Amniotic epithelial cell (primary cell): ENCODE measurements around the gene FHAD1.

ENCODE experiments used
- DNase-seq: peaks from one replicate; pipeline ENCODE4 v3.0.0-alpha.2; 2010; ENCODE audit warnings: low read depth

FHAD1 gene

DNA sequence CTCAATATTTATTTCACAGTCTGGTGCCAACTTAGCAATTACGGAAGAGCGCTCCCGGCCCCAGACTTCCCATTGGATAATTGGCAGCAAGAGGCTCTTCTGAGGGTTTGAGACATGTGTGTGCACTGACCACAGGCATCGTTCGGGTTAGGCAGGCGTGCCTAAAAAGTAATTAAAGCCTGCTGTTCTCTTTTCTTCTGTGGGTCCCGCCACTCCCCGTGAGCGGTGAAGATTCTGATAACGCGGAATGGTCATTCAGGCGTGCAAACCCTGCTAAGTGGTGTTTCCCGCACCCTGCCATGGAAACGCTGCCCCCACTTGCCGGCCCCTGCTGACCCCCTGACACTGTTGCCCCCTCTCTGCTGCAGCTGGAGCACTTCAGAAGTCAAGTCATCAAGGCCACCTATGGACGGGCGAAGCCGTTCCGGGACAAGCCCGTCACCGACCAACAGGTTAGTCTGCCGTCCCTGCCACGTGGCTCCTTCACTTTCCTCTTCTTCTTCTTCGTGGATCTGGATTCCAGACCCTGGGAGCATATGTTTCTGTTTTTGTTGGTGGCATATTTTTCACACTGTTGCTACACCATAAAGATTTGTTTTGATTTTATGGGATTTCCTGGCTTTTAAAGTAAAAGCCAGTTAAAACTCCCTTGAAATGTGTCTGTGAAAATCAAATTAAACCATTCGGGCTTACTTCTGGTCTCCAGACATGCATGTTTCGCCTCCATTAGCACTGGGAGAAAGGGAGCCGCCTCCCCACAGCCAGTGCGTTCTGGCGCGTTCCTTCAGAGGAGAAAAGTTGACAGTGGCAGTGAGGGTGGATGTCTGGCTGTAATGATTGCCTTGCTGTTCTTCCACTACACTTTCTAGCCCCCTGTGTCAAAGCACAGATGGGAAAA, 79.9 kb downstream of the FHAD1 start:
- DNase-seq: no peak

DNA sequence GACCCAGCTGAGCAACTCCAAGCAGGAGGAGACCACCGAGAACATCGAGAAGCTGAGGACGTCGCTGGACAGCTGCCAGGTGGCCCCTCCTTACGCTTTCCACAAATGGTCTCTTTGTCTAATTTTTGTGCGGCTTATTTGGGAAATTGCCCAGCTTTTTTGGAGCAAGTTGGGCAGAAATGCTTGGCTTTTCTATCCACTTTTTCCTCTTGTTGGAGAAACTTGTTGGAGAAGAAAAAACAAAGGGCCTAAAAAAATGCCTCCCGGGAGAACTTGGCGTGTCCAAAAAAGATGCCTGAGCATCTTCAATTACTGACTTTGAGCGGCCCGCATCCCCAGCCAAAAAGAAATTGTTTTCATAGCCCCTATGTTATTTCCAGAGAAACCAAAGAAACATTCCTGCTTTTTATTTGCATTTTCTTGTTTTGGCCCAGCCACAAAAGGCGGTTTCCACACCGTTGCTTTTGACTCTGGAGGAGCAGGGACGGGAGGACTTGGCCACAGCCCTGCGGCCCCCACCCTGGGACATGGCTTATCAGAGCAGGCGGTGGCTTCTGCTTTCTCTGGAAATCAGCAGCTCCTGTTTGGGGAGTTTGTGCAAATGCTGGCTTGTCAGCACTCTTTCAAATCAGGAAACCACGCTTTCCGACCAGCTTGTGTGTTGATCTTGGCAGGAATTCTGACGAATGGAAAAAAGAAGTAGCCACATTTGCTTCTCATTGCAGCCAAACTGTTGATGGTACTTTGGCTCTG, 81.5 kb downstream of the FHAD1 start:
- DNase-seq: no peak

DNA sequence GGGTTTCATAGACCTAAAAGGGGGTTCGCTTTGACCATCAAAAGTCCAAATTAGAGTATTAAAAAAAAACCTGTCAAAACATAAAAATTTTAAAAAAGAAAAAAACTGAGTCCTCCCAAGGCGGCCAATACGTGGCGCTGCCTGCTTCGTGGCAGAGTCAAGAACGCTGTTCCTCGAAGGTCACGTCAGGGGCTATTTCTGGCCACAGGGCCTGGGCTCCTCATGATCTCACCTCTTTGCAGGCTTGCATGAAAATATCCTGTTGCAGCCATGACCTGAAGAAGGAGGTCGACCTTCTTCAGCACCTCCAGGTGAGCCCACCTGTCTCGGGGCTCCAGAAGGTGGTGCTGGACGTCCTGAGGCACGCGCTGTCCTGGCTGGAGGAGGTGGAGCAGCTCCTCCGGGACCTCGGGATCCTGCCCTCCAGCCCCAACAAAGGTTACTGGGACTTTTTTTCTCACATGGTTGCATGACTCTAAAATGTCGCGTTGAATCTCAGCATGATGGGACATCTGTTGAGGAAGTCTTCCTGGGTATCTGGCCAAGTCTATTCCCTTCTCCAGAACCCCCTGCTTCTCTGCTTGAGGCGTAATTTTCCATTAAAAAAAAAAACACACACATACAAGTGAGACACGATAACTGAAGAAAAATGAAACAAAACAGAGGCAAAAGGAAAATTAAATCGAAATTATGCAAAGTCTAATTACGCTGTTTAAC, 82.2 kb downstream of the FHAD1 start:
- DNase-seq: no peak

DNA sequence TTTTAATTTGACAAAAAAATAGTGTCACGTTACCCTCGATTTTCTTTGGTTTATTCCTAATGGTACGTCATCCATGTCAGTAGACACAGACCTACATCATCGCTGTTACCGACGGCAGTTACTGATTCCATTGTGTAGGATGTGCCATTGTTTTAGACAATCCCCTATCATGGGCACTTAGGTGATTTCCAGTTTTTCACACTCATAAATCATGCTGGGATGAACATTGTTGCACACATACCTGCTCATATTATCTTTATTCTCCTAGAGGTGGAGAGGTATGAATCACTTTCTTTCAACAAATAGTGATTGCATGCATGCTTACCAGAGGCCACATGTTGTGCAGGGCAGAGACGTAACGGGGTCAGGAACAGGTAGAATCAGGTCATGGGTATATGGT, 83.0 kb downstream of the FHAD1 start:
- DNase-seq: no peak

DNA sequence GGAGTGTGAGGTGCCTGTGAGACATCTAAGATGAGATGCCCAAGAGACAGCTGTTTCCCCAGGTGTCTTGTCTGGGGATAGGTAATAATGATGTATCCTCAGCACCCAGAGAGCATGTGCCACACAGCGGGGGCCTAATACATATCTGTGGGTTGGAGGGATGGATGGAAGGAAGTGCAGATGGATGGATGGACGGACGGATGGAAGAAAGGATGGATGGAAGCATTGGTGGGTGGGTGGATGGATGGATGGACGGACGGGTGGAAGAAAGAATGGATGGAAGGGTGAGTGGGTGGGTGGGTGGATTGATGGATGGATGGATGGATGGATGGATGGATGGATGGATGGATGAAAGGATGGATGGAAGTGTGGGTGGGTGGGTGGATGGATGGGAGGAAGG, 84.2 kb downstream of the FHAD1 start:
- DNase-seq: no peak

DNA sequence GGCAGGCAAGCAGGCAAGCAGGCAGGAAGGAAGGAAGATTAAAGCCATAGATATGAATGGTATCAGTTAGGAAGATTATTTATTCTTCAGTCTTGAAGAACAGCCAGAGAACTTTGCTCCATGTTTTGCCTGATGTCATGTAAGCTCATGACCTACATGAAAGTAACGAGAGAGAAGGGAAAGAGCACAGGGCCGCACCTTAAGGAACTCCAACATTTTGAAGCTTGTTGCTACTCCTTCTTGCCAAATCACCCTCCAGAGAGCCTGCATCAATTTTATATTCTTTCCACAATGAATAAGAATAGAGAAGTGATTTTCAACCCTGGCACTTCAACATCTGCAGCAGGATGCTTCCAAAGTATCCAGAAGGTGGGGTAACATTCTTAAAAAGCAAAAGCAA, 84.7 kb downstream of the FHAD1 start:
- no peak for DNase-seq

DNA sequence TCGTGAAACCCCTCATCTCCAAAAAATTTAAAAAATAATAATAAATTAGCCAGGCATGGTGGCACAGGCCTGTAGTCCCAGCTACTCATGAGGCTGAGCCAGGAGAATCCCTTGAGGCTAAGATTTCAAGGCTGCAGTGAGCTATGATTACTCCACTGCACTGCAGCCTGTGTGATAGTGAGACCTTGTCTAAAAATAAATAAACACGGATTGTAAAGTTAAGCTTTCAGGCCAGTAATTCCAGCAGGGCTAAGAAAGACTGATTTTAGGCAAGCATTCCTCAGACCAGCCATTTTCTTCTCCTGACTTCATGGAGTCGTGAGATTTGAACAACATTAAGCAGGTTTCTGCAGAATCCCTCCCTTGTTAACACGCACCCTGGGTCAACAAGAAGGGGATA, 85.5 kb downstream of the FHAD1 start:
- DNase-seq: no peak

DNA sequence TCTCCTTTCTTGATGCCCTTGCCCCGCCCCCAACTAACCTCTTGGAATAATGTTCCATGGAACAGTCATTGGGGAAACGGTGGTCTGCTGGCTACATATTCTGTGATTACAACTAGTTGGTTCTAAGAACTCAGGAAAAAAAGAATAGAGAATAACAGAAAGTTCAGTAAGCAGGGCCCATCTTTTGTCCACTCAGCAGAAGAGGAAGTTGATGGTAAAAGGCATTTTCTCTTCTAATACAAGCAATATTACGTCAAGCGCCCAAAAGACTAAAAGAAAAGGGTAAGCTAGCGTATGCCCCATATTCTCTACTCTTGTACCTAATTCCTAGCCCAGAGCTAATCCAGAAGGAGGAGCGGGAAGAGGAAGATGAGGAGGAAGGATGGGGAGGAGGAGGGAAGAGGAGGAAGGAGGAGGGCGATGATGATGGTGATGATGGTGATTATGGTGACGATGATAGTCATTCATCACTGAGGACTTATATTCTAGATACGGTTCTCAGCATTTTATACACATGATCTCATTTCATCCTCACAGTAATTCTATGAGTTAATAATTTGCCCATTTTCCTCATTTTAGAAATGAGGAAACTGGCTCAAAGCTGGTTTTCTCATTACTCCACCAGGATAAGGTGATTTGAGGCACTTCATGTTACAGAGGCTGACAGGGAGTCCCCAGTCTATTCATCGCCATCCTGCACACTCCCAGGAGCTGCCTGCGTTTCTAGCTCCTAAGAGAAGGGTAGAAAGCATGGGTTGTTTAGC, 86.1 kb downstream of the FHAD1 start:
- DNase-seq: no peak

DNA sequence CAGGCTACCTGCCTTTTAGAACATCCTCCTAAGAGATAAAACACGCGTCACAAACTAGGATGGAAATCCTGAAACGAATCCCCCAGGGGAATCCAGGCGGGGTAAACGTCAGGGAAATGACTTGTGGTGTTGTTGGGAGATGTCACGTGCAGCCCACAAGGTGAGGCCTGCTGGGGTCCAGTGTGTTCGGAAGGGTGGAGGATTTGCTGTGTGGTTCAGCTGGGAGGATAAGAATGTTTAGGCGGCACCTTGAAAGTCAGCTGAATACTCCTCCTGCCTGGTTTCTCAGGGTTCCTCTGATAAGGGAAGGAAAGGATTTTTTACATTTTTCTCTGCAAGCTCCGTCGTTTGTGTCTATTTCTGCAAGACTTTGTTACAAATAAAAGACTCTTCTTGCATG, 88.0 kb downstream of the FHAD1 start:
- peak; percentile 79 for DNase-seq

DNA sequence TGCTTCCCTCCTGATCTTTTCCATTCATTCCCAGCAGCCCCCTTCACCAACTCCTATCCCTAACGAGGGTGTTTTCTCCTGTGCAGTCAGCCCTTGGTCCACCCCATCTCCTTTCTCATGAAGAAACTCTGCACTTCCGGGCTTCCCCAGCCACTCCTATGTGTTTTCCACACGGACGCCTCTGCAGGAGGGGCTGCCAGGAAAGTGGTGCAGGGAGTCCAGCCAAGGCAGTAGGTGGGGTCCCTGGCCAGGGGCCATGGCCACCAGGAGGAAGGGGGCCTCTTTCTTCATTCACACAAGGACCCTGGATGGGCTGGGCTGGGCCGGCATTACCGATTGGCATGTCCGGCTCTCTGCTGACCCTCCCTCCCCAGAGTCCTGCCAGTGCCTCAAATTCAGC, 89.8 kb downstream of the FHAD1 start:
- no peak for DNase-seq

DNA sequence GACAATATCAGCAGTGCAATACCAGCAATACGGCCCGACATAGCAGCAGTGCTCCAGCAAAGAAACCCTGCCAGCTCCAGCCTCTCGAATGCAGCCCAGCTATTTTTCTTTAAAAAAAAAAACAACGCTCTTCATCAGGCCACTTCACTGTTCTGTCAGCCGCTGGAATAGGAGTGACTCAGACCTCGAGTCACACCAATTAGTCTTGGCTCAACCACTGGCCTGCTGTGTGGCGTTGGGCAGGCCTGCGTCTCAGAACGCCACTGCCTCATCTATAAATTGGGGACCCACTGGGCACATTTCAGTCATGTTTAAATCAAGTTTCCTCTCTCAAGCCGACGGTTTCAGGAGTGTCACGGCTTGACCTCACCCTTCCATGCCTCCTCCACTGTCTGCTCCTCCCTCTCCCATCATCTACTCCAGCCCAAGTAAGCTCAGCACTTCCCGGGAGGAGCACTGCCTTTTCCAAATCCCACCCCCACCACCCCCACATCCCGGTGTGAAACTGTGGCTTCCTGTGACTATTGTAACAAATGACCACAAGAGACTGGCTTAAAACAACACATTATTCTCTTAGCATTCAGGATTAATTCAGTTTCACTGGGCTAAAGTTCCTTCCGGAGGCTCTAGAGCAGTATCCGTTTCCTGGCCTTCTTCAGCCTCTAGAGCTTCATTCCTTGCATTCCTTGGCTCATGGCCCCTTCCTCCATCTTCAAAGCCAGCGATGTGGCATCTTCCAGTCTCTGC, 90.8 kb downstream of the FHAD1 start:
- peak; percentile 63 for DNase-seq

DNA sequence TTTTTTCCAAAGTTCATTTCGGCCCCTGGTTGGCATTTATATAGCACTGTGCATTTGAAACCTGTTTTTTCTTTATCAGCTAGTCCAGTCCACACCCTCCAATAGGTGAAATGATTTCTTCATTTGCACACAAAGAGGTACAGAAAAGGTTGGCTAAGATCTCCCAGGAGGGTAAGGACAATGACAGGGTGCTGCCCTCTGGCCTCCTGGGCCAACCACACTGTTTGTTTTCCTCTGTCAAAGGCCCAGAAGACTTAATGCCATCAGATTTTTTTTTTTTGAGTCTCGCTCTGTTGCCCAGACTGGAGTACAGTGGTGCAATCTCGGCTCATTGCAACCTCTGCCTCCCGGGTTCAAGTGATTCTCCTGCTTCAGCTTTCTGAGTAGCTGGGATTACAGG, 92.5 kb downstream of the FHAD1 start:
- no peak for DNase-seq

DNA sequence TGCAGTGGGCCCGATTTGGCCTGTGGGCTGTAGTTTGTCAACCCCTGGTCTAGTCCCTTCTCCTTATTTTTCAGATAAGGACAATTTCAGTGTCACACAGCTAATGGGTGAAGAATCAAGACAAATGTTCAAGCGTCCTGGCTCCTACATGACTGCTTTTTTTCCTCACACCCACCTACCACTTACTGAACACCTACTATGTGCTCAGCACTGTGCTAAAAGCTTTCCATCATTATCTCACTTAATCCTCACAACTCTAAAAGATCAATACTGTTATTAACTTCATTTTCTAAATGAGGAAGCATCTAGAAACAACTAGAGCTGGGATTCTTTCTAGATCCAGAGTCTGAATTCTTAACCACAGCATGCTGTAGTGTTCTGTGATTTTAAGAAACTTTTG, 94.2 kb downstream of the FHAD1 start:
- DNase-seq: no peak

DNA sequence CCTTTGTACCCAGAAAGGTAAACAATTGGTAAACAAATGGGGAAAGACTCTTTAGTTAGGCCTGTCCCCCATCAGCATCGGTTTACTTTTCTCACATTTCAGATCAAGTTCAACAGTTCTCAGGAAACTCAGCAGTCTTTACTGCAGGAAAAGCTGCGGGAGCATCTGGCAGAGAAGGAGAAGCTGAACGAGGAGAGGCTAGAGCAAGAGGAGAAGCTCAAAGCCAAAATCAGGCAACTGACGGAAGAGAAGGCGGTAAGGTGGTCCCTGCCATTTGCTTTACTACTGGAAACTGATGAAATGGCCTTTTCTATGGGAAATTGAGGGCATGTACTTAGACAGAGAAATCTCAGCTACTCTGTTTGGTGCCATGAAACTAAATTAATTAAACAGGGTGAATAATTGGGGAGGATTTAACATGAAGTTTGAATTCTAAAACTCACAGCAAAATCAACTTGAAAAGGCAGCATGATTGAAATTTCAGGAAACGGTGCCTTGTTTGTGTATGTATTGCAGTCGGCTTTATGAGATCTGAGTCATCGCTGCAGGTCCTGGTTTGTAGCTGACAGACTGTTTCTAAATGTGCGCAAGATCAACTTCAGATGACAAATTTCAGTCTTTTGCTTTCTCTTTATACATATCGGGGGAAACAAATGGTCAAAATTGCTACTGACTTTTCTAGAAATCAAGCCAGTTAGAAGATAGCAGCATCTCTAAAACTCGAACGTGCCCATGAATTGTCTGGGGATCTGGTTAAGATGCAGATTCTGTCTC, 94.8 kb downstream of the FHAD1 start:
- peak; percentile 77 for DNase-seq

DNA sequence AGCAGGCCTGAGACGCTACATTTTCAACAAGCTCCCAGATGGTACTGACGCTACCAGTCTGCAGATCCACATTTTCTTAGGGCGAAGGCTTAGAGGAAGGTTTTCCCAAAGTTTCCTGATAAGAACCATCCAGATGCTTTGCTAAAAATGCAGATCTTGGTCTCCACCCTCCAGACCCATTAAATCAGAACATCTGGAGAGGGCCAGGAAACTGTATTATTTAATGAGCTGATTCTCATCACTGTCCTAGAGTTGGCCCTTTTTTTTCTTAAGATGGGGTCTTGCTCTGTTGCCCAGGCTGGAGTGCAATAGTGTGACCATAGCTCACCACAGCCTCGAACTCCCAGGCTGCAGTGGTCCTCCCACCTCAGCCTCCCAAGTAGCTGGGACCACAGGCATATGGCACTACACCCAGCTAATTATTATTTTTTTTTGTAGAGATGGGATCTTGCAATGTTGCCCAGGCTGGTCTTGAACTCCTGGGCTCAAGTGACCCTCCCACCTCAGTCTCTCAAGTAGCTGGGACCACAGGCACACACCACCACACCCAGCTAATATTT, 95.5 kb downstream of the FHAD1 start:
- DNase-seq: no peak

DNA sequence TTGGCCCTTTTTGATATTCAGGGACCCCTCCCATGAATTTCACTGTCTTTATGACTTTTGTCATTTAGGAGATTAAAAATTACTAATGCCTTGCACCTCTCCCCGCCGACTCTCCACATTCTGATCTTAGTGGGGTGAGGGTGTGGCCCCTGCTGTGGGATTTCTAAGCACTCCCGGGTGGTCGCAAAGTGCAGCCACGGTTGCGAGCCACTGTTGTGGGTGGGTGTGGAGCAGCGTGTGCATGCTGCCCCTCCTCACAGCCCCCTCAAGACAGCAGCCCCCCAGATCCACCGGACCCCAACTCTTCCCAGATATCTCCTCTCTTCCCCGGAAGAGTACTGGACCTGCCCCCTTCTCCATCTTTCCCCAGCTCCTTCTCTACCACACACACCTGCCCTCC, 96.1 kb downstream of the FHAD1 start:
- DNase-seq: no peak

DNA sequence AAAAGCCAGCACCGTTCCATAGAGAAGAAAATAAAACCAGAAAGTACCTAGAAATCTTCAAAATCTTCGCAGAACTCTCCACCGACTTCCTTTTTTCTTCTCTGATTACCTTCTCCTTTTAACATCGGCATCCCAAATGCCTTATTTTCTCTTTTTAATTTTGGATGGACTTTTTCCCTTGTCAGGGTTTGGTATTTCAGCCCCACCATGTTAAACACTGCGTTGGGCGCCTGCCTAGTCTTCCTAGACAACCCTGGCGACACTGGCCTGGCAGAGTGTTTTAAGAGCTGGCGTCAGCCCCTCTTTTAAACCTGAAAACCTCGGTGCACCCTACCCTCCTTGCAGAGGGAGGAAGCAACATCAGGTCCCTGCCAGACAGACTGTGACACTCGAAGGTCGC, 96.7 kb downstream of the FHAD1 start:
- DNase-seq: no peak

DNA sequence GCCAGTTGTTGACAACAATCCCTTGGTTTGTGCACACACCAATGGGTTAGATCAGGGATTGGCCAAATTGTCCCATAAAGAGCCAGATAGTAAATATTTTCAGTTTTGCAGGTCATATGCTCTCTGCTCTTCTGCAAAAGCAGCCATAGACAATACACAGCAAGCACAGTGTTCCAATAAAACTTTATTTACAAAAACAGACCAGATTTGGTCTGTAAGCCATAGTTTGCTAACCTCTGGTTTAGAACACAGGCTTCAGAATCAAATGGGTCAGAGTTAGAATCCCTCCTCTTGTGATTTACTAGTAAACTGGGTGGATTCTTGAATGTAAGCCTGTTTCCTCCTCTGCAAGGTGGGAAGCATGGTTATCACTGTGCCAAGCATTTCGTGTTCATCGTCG, 97.4 kb downstream of the FHAD1 start:
- no peak for DNase-seq

DNA sequence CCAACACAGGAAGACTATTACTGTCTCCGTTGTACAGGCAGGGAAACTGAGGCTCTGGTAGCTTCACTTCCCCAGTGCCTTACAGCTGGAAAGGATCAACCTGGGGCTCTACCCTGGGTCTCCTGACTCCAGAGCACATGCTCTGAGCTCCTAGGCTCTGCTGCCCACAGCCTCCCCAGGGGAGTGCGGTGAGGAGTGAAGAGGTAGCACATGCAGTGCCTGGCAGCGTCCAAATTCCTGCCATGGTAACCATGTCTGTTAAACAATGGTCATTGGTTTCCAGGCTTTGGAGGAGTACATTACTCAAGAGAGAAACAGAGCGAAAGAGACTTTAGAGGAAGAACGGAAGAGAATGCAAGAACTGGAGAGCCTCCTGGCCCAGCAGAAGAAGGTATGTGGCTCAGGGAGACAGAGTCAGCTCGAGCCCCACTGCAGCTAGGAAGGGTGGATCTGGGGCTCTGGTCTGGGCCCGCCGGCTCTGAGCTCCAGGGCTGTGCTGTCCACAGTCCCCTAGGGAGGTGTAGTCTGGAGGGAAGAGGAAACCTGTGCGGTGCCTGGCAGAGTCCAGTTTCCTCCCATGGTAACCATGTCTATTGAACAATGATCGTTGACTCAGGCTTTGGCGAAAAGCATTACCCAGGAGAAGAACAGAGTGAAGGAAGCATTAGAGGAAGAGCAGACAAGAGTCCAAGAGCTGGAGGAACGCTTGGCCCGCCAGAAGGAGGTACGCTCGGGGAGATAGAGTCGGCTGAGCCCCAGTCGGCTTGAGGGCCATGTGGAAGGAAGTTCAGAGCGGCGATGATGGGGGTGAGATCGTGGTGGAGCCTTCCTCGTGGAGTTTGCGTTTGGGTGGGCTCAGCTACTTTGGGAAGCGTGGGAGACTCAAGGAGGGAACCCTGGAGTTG, 98.0 kb downstream of the FHAD1 start:
- peak; percentile 15 for DNase-seq
